Fibroblast of skin of left biceps (primary cell): ENCODE results near the gene TPCN1.
A peak's percentile ranks its signal among the peaks of the same experiment; 100 is the strongest.

ENCODE experiments used
- DNase-seq, 2 experiments: peaks; one replicate each; pipeline ENCODE4 v3.0.0-alpha.2; 2013; ENCODE audit warnings: low read depth in 2 of 2

The TPCN1 gene

GRCh38 chr12:113287146-113287898 is 66.1 kb downstream of the TPCN1 start:
- no peak for DNase-seq

DNA sequence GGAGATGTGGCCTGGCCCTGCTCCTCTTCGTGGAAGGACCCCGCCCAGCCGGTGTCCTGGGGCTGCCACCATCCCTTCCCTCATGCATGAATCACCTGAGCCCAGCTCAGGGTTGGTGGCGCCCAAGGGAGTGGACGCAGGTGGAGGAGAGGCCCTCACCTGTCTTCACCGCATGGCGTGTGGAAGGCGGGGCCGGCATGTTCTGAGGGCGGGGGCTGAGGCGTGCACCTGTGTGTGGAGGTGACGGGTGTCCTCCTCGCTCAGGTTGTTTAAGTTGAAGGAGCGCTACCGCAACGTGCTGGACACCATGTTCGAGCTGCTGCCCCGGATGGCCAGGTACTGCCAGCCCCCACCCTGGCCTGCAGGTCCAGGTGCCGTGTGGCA is 66.6 kb downstream of the TPCN1 start:
- DNase-seq = no peak

- DNase-seq = no peak
These were observed 68.1 kb downstream of the TPCN1 start for GRCh38 chr12:113289361-113289760.

DNA sequence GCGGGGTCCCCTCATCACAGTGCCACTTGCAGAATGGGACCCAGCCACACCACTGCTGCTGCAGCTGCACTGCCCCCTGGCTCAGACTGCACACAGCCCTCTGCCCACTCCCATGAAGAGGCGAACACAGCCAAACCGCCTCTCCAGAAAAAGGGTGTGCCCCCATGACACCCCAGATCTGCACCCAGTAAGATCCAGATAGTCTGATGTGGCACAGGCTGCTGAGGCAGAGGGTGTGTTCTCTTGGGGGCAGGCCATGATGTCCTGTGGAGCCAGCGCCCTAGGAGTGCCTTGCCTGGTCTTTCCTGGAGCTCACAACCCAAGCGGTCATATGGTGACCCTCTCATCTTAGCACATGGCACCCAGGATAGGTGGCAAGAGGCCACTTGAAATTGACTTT is 69.2 kb downstream of the TPCN1 start:
- DNase-seq = no peak

- DNase-seq = no peak
These were observed 70.3 kb downstream of the TPCN1 start for GRCh38 chr12:113291586-113291985.

GRCh38 chr12:113292091-113292490 is 70.8 kb downstream of the TPCN1 start:
- peak; percentile 27 to 33 for DNase-seq

- DNase-seq = no peak
These were observed 71.3 kb downstream of the TPCN1 start for GRCh38 chr12:113292547-113292946.

DNA sequence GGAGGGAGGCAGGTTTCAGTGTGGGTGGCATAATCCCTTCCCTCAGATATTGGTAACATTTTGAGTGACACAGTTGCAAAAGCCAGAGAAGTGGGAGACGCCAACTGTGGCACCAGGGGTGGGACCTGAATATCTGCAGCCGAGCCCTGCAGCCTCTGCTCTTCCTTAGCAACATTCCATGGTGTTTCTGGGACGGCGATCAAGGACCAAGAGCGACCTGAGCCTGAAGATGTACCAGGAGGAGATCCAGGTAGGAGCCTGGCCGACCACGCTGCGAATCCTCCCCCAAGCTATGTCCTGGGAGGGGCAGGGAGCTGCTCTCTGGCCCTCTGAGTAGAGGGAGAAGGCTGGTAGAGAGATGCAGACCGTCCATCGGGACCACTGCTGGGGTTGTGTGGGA is 71.8 kb downstream of the TPCN1 start:
- no peak for DNase-seq

DNA sequence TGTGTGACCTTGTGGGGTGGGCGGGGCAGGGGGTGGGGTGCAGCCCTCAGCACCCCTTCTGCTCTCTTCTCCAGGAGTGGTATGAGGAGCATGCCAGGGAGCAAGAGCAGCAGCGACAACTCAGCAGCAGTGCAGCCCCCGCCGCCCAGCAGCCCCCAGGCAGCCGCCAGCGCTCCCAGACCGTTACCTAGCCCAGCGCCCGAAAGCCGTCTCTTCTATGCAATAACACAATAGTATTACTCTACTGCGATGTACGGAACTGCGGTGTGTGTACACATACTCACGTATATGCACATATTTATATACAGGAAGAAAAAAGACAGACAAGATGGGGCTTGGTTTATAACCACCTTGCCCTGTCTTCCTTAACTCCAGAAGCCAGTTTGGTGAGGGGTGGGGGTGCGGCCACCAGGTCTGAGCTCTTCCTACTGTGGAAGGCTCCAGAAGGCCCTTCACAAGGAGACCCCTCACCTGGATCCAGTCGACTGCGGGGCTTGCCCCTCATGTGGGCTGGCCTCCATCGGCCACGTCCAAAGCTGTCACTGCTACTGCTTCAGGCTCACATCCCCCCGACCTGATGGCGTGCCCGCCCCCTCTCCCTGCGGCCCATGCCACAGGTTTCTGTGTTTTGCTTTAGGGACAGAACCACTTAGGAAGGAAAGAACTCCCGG is 74.8 kb downstream of the TPCN1 start:
- DNase-seq = no peak

DNA sequence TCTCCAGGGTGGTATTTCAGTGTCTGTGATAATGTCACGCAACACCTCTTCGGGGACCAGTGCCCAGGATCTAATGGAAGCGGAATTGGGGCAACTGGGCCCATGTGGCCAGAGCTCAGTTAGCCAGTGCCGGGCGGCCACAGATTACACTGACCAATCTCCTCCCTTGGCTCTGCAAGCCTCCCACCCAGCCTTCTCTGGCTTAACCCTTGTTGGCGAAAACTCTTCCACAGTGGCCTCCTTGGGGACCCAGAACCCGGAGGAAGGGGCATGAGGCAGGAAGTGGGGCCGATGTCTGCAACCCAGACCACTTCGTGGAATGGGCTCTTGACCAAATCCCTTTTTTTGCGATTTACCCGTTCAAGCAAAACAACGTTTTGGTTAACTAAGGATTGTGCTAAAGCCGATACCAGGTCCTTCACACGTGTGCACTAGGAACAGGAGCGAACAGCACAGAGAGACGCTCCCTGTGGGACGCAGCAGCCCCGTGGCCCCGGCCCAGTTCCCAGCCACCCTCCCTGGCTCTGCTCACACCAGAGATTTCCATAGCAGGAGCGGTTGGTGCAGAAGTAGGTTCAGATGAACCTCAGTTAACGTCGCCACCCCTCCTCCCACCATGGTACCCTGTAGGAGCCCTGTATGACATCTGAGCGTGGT is 75.4 kb downstream of the TPCN1 start:
- no peak for DNase-seq

- no peak for DNase-seq
These were observed 75.9 kb downstream of the TPCN1 start for GRCh38 chr12:113297214-113297587.

DNA sequence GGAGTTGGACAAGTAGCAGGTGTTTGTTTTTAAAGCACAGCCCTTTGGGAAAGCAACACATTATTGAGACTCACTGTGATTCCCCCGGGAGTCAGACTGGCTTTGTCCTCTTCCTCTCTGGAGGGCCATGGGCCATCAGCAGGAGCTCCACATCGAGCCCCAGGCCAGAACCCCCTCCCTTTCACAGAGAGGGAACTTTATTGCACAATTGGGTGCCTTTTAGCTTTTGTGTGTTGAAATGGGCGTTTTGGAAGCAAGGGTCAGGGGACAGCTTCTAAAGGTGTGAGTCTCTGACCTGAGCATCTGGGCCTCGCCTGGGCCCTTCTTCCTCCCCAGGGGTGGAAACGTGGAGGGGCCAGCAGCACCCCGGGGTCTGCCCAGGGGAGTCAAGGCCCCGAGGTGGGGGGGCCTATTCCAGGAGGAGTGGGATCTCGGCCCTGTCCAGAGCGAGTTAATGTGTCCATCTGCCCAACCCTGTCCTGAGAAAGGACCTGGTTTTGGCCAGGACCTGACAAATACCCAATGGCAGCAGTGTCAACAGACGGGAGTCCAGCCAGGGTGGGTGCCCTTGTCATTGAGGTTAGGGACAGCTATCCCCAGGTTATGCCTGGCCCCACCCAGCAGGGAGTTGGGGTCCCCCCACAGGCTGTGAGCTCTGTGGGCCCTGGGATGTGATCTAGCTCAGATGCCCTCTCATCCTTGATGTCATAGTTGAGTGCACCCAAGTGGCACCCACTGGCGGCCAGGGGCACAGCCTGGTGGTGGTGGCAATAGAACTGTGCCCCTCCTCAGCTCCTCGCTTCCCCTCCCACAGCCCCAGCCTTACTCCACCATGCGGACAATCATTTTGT is 76.6 kb downstream of the TPCN1 start:
- DNase-seq = no peak

GRCh38 chr12:113298472-113298817 is 77.2 kb downstream of the TPCN1 start:
- DNase-seq = no peak

- DNase-seq = no peak
These were observed 77.7 kb downstream of the TPCN1 start for GRCh38 chr12:113298861-113299545.

- DNase-seq = peak in 1 of 2 experiments; percentile 10
These were observed 78.5 kb downstream of the TPCN1 start for GRCh38 chr12:113299619-113300237.

- DNase-seq = no peak
These were observed 80.5 kb downstream of the TPCN1 start for GRCh38 chr12:113301811-113302210.

GRCh38 chr12:113302466-113302865 is 81.2 kb downstream of the TPCN1 start:
- DNase-seq = no peak

DNA sequence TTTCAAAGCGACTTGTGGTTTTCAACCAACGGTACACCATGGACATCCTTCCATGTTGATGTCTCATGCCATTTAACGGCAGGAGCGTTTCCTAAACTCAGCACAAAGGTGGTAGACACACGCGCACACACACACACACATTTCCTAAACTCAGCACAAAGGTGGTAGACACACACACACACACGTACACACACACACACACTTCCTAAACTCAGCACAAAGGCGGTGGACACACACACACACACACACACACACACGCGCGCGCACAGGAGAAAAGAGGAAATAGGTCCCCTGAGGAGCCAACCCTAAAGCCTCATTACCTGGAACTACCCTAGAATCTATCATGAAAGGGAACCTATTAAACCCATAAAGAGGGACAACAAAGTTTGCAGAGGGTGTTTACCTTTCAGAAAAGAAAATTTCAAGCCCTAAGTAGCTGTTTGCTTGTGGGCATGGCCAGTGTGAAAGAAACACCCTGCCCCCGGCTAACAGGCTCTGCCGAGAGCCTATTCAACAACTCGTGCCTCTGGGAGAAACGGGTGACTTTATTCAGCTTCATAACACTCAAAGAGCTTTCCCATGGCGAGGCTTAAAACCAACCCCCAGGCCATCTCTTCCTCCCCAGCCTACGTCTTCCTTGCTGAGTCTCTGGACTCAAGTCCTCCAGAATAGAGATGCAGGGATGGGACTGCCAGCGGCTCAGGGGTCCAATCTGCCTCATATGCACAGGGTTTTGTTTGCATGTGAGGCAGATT is 81.8 kb downstream of the TPCN1 start:
- DNase-seq = no peak

GRCh38 chr12:113305281-113305856 is 84.1 kb downstream of the TPCN1 start:
- DNase-seq = no peak

DNA sequence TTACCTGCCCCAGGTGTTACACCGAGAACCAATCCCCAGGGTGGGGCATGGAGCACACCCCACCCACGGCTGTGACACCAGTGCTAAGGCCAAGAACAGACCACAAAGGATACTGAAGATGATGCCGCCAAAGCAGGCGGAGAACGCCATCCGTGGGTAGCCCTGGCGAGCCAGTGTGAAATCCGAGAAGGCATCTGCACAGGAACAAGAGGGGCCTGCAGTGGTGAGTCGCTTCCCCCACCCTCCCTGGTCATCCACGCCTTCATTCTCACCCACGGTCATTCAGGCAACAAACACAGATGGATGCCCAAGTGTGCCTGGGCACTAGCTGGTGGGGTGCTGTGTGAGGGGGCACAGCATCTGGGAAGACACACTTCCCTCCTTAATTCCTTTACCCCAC is 85.1 kb downstream of the TPCN1 start:
- DNase-seq = no peak
